GM12874 (cell line): ENCODE results near the gene S100A10.

Experiments used
- TF ChIP-seq, protein P1 (sequence below): IDR thresholded peaks from 2 replicates; pipeline ENCODE4 v1.5.1; 2011; ENCODE audit warnings: low read depth, mild to moderate bottlenecking, control low read depth, low read length, moderate library complexity; ENCODE audit not compliant: insufficient read depth

Gene S100A10

DNA sequence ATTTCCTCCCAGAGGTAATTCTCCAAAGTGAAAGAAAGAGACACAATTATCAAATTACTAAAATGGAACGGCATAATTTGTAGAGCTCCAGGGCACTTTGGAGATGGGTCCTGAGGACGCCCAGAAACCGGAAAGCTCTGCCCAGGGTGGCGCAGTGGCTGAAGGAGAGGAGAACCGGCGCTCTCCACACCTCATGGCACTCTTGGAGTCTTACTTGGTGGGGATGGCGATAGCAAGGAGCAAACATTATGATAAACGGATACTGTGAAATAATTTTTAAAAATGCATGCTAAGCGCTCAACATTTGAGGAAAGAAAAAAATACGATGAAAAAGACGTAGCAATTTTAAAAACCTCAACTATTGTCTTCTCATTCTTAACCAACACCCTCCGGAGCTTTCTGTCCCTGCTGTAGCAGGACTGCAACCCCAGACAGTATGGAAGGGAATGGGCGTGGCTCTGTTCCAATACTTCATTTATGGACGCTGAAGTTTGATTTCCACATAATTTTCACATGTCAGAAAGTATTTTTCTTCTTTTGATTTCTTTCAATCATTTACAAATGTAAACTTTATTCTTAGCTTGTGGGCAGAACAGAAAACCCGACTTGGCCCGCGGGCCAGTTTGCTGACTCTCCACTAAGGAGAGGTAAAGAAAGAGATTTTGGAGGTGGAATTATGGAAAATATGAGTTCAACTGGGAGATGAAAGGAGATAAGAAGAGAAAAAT is 42.0 kb upstream of the S100A10 start:
- TF ChIP-seq, protein P1, sequence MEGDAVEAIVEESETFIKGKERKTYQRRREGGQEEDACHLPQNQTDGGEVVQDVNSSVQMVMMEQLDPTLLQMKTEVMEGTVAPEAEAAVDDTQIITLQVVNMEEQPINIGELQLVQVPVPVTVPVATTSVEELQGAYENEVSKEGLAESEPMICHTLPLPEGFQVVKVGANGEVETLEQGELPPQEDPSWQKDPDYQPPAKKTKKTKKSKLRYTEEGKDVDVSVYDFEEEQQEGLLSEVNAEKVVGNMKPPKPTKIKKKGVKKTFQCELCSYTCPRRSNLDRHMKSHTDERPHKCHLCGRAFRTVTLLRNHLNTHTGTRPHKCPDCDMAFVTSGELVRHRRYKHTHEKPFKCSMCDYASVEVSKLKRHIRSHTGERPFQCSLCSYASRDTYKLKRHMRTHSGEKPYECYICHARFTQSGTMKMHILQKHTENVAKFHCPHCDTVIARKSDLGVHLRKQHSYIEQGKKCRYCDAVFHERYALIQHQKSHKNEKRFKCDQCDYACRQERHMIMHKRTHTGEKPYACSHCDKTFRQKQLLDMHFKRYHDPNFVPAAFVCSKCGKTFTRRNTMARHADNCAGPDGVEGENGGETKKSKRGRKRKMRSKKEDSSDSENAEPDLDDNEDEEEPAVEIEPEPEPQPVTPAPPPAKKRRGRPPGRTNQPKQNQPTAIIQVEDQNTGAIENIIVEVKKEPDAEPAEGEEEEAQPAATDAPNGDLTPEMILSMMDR, result no peak

GRCh38 chr1:152034654-152035538 is 41.2 kb upstream of the S100A10 start:
- TF ChIP-seq, protein P1, result peak; percentile 81

GRCh38 chr1:152034324-152034653 is 40.6 kb upstream of the S100A10 start:
- TF ChIP-seq, protein P1, result no peak

- TF ChIP-seq, protein P1, result no peak
Measured at GRCh38 chr1:152029929-152030211, 36.2 kb upstream of the S100A10 start.

DNA sequence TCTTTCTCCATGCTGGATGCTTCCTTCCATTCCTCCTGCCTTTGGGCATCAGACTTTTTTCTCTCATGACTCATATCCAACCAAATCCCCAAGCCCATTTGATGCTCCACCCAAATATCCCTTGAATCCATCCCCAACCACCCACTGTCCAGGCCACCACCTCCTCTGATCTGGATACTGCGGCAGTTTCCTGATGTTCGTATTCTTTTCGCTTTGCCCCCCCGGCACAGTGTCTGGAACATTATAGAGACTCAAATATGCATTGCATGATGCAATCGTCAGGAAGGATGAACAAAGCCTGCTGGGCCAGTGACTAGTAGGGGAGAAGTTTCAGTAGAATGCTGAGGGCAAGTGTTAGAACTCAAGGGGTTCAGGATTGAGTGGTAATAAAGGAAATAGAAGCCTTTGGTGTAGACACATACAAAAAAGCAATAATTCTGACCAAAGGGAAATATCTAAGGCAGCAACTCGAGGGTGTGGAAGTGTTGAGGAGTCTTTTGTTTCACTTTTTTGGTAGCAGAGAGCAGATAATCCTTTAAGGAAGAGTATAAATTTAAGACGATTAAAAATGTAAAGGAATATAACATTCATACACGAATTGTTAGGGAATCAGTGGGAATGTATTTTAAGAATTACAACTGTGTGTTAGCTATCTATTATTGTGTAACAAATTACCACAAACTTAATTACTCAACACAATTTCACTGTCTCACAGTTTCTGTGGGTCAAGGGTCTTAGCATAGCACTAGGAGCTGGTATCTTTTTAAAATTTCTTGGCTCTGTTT is 35.7 kb upstream of the S100A10 start:
- TF ChIP-seq, protein P1, result no peak

- TF ChIP-seq, protein P1, result no peak
Measured at GRCh38 chr1:152026895-152027294, 33.2 kb upstream of the S100A10 start.

- TF ChIP-seq, protein P1, result no peak
Measured at GRCh38 chr1:152024223-152024622, 30.6 kb upstream of the S100A10 start.
